Measurements from ENCODE around the gene C1QTNF8. TPM values are rescaled to one million over a fixed set of nuclear protein-coding genes. Genes with fewer than 3 reads are reported as not detected.

C1QTNF8 gene
- total RNA-seq (ENCODE audit: insufficient read depth, low replicate concordance) = not detected

GRCh38 chr16:1096169-1097082, at the start of gene C1QTNF8:
TSS of gene C1QTNF8 (minus strand) at chr16:1096244. CDS start at chr16:1094922, 1,322 bp downstream.
- no peak for DNase-seq (ENCODE audit: low spot score)

- DNase-seq (ENCODE audit: low spot score) = no peak
These were observed 49.5 kb upstream of the C1QTNF8 start for GRCh38 chr16:1145383-1146100.

GRCh38 chr16:1144476-1145382, 48.7 kb upstream of the C1QTNF8 start:
- DNase-seq (ENCODE audit: low spot score) = no peak

- DNase-seq (ENCODE audit: low spot score) = no peak
These were observed 47.9 kb upstream of the C1QTNF8 start for GRCh38 chr16:1143761-1144450.

GRCh38 chr16:1142911-1143310, 46.9 kb upstream of the C1QTNF8 start:
- DNase-seq (ENCODE audit: low spot score) = no peak

- DNase-seq (ENCODE audit: low spot score) = no peak
These were observed 45.7 kb upstream of the C1QTNF8 start for GRCh38 chr16:1141716-1142115.

- DNase-seq (ENCODE audit: low spot score) = no peak
These were observed 45.1 kb upstream of the C1QTNF8 start for GRCh38 chr16:1141191-1141590.

GRCh38 chr16:1140582-1141162, 44.6 kb upstream of the C1QTNF8 start:
- DNase-seq (ENCODE audit: low spot score) = no peak

- no peak for DNase-seq (ENCODE audit: low spot score)
These were observed 41.6 kb upstream of the C1QTNF8 start for GRCh38 chr16:1137604-1138003.

GRCh38 chr16:1135459-1135825, 39.4 kb upstream of the C1QTNF8 start:
- DNase-seq (ENCODE audit: low spot score) = no peak

GRCh38 chr16:1134776-1135458, 38.9 kb upstream of the C1QTNF8 start:
- no peak for DNase-seq (ENCODE audit: low spot score)

- DNase-seq (ENCODE audit: low spot score) = peak; percentile 43
These were observed 37.9 kb upstream of the C1QTNF8 start for GRCh38 chr16:1133810-1134520.

- DNase-seq (ENCODE audit: low spot score) = no peak
These were observed 37.2 kb upstream of the C1QTNF8 start for GRCh38 chr16:1133271-1133670.

GRCh38 chr16:1132431-1132830, 36.4 kb upstream of the C1QTNF8 start:
- DNase-seq (ENCODE audit: low spot score) = no peak

GRCh38 chr16:1131378-1131994, 35.4 kb upstream of the C1QTNF8 start:
- no peak for DNase-seq (ENCODE audit: low spot score)

GRCh38 chr16:1130382-1130781, 34.3 kb upstream of the C1QTNF8 start:
- DNase-seq (ENCODE audit: low spot score) = no peak

- no peak for DNase-seq (ENCODE audit: low spot score)
These were observed 33.3 kb upstream of the C1QTNF8 start for GRCh38 chr16:1129106-1129960.

Measured in umbilical cord (tissue), 2 donors.